K562 (cell line): ENCODE results near the gene UNC5C. TPM values are rescaled to one million over a fixed set of nuclear protein-coding genes. Genes with fewer than 3 reads are reported as not detected.

Experiments
- ATAC-seq: fragments of 200-7000 bp; cut with Tn5 transposase; 3 replicates; pipeline ENCODE4 v1.9.1; 2020; ENCODE audit warnings: moderate library complexity
- BruUV-seq: library from RNA; stranded (reverse); fragments of 400-500 nt; replicated peaks from 2 replicates; lab custom pipeline; 2021; lab: Mats Ljungman, UMichigan
- CTCF ChIA-PET: fragments of 300-600 bp; formaldehyde crosslinking; extraction: SDS; loops from one replicate; lab custom pipeline; 2021; ENCODE audit warnings: low intra/inter-chr PET ratio; lab: Yijun Ruan, JAX
- POLR2A ChIA-PET: fragments of 300-600, 350-650 bp; sonication (Branson Sonifier 250); formaldehyde crosslinking; extraction: SDS; loops from one replicate; lab custom pipeline; 2021; ENCODE audit warnings: antibody characterized with exemption, inconsistent platforms; lab: Yijun Ruan, JAX
- DNase-seq, 4 experiments: peaks; one replicate each; pipeline versions ENCODE4 v3.0.0 to v3.0.0-alpha.2; 2011 to 2018; ENCODE audit warnings: low spot score in 3 of 4, mixed read lengths in 3 of 4; ENCODE audit errors: extremely low read depth in 1 of 4
- FAIRE-seq: peaks from 2 replicates; lab custom pipeline; 2011; peaks lifted over from hg19 to GRCh38; lab: Jason Lieb, UNC
- H2AFZ ChIP-seq: 2 replicates; pipeline ENCODE4 v1.6.0; 2011; ENCODE audit warnings: low read depth, low read length, control low read depth, inconsistent platforms
- H3K27ac ChIP-seq: fragments of 200-600 bp; 3 replicates; pipeline ENCODE4 v1.8.0; 2011; ENCODE audit warnings: low read depth, mild to moderate bottlenecking, control low read depth, inconsistent platforms, low read length, moderate library complexity, mixed read lengths; ENCODE audit errors: extremely low read depth
- H3K27me3 ChIP-seq, 2 experiments: fragments of 300-600 bp in 1 of 2; 2 replicates in 1 of 2; 3 replicates in 1 of 2; pipeline versions ENCODE4 v1.6.0 to v1.8.0; 2011; ENCODE audit warnings: inconsistent platforms in 2 of 2, low read length in 2 of 2, mild to moderate bottlenecking in 1 of 2, mixed read lengths in 1 of 2, moderate library complexity in 1 of 2; ENCODE audit not compliant: control insufficient read depth in 2 of 2, insufficient read depth in 2 of 2
- H3K36me3 ChIP-seq: fragments of 300-600 bp; 3 replicates; pipeline ENCODE4 v1.8.0; 2011; ENCODE audit warnings: mild to moderate bottlenecking, low read length, inconsistent platforms; ENCODE audit not compliant: control insufficient read depth, insufficient read depth
- H3K4me1 ChIP-seq, 2 experiments: fragments of 200-600 bp in 1 of 2; replicated peaks in 1 of 2; 2 replicates in 1 of 2; 3 replicates in 1 of 2; pipeline versions ENCODE4 v1.5.1 to v1.8.0; 2011; ENCODE audit warnings: inconsistent platforms in 2 of 2, low read length in 2 of 2, mild to moderate bottlenecking in 1 of 2, mixed read lengths in 1 of 2, moderate library complexity in 1 of 2; ENCODE audit not compliant: control insufficient read depth in 2 of 2, insufficient read depth in 2 of 2
- H3K4me2 ChIP-seq: 2 replicates; pipeline ENCODE4 v1.6.1; 2011; ENCODE audit warnings: low read length, control low read depth, inconsistent platforms, mixed read lengths; ENCODE audit not compliant: insufficient read depth
- H3K4me3 ChIP-seq: fragments of 200-600 bp; sonication (generic), shearing (Covaris generic); 2 replicates; pipeline ENCODE4 v1.5.1; 2016; ENCODE audit warnings: control low read depth, inconsistent platforms
- H3K79me2 ChIP-seq: fragments of 200-600 bp; 3 replicates; pipeline ENCODE4 v1.8.0; 2011; ENCODE audit warnings: low read length, inconsistent platforms; ENCODE audit not compliant: control insufficient read depth, insufficient read depth
- H3K9ac ChIP-seq, 2 experiments: 2 replicates each; pipeline versions ENCODE4 v1.6.0 to v1.6.1; 2011; ENCODE audit warnings: low read depth in 2 of 2, low read length in 2 of 2, control low read depth in 1 of 2, inconsistent platforms in 1 of 2, mild to moderate bottlenecking in 1 of 2, mixed read lengths in 1 of 2; ENCODE audit not compliant: insufficient read depth in 1 of 2
- H3K9me1 ChIP-seq: one replicate; pipeline ENCODE4 v1.6.0; 2011; ENCODE audit warnings: inconsistent platforms, mild to moderate bottlenecking, low read length, moderate library complexity; ENCODE audit not compliant: control insufficient read depth, insufficient read depth
- H3K9me3 ChIP-seq: replicated peaks from 2 replicates; pipeline ENCODE4 v1.5.1; 2011; ENCODE audit warnings: low read depth, low read length, inconsistent platforms; ENCODE audit not compliant: control insufficient read depth, insufficient read depth
- H4K20me1 ChIP-seq: replicated peaks from 2 replicates; pipeline ENCODE4 v1.6.1; 2011; ENCODE audit warnings: low read length, inconsistent platforms, mixed read lengths; ENCODE audit not compliant: control insufficient read depth, insufficient read depth
- ATF1 ChIP-seq, 2 experiments: fragments of 450-650 bp in 1 of 2; IDR thresholded peaks; 2 replicates each; pipeline ENCODE4 v1.6.1; 2016; ENCODE audit warnings: missing compliant biosample characterization in 1 of 2, missing genetic modification characterization in 1 of 2
- BMI1 ChIP-seq: fragments of 150-350 bp; IDR thresholded peaks from 2 replicates; pipeline ENCODE4 v1.6.1; 2014; ENCODE audit warnings: low read length
- HEY1 ChIP-seq: fragments of 250-450 bp; sonication (Bioruptor Pico); IDR thresholded peaks from 2 replicates; pipeline ENCODE4 v1.5.0; 2020; ENCODE audit warnings: mild to moderate bottlenecking, moderate library complexity, borderline replicate concordance
- HSF4 ChIP-seq: fragments of 250-450 bp; sonication (Bioruptor Pico); IDR thresholded peaks from 2 replicates; pipeline ENCODE4 v2.1.2; 2022; ENCODE audit warnings: mild to moderate bottlenecking, moderate library complexity, borderline replicate concordance
- KDM5B ChIP-seq: fragments of 200-600 bp; sonication (generic); IDR thresholded peaks from 2 replicates; pipeline ENCODE4 v1.6.1; 2012; ENCODE audit warnings: low read depth, mild to moderate bottlenecking, moderate library complexity, low read length, control low read depth, inconsistent platforms; ENCODE audit not compliant: insufficient replicate concordance
- KLF6 ChIP-seq: fragments of 250-450 bp; sonication (Bioruptor Pico); IDR thresholded peaks from 2 replicates; pipeline ENCODE4 v1.4.0; 2020; ENCODE audit warnings: mild to moderate bottlenecking, moderate library complexity, borderline replicate concordance
- MEIS2 ChIP-seq: fragments of 450-650 bp; IDR thresholded peaks from 2 replicates; pipeline ENCODE4 v1.6.1; 2014; ENCODE audit warnings: mild to moderate bottlenecking; ENCODE audit not compliant: partially characterized antibody
- NFIC ChIP-seq: fragments of 450-650 bp; IDR thresholded peaks from 2 replicates; pipeline ENCODE4 v1.6.1; 2017; ENCODE audit warnings: mild to moderate bottlenecking, inconsistent platforms
- PCBP1 ChIP-seq: fragments of 200-400 bp; formaldehyde crosslinking; IDR thresholded peaks from 2 replicates; pipeline ENCODE4 v1.6.1; 2018; ENCODE audit warnings: mild to moderate bottlenecking, low read depth, low read length; ENCODE audit not compliant: poor library complexity, severe bottlenecking
- PHB ChIP-seq: fragments of 250-450 bp; sonication (Bioruptor Pico); IDR thresholded peaks from 2 replicates; pipeline ENCODE4 v1.5.0; 2021
- PML ChIP-seq: IDR thresholded peaks from 2 replicates; pipeline ENCODE4 v1.6.1; 2012; ENCODE audit warnings: low read length, inconsistent platforms
- RBM14 ChIP-seq: fragments of 200-400 bp; formaldehyde crosslinking; IDR thresholded peaks from 2 replicates; pipeline ENCODE4 v1.6.1; 2018; ENCODE audit warnings: low read depth, mild to moderate bottlenecking, low read length, moderate library complexity, borderline replicate concordance; ENCODE audit not compliant: insufficient read depth
- RCOR1 ChIP-seq, 2 experiments: IDR thresholded peaks; 2 replicates each; pipeline ENCODE4 v1.6.1; 2012; ENCODE audit warnings: low read depth in 2 of 2, low read length in 2 of 2, borderline replicate concordance in 1 of 2, improper control_type of control experiment in 1 of 2
- ZEB2 ChIP-seq: fragments of 450-650 bp; IDR thresholded peaks from 2 replicates; pipeline ENCODE4 v1.6.1; 2016
- ZNF764 ChIP-seq: fragments of 250-450 bp; sonication (Bioruptor Pico); IDR thresholded peaks from 2 replicates; pipeline ENCODE4 v1.4.0; 2020; ENCODE audit warnings: low read depth, mild to moderate bottlenecking, moderate library complexity
- WGBS: fragments of 100-300 bp; shearing (Covaris generic); methylation state at CpG from one replicate; pipeline ENCODE4 v1.1.6; 2016; ENCODE audit warnings: low coverage, mixed read lengths; ENCODE audit not compliant: insufficient coverage; ENCODE audit errors: missing lambda C conversion rate; 5-methylcytosine and 5-hydroxymethylcytosine counted together
- in situ Hi-C: fragments of 300-500 bp; cut with MboI; formaldehyde crosslinking; loops from 4 replicates; pipeline ENCODE4 v1.15.0; 2018; ENCODE audit warnings: inconsistent platforms, mixed read lengths
- intact Hi-C: fragments of 100-400 bp; cut with micrococcal nuclease; formaldehyde crosslinking; loops from 2 replicates; pipeline ENCODE4 v1.14.2; 2022
- polyA plus RNA-seq, 8 experiments: library from polyadenylated mRNA; depleted of rRNA in 4 of 8; stranded (reverse) in 5 of 8; unstranded in 3 of 8; fragments of >200 nt; fragmentation: Nextera tagmentation in 2 of 8; fragmentation: Illumina TruSeq in 1 of 8; extraction: Ambion mirVana in 2 of 8; extraction: Trizol in 1 of 8; gene quantifications; 2 replicates each; pipeline versions ENCODE4 v1.2.1 to v1.2.3, GENCODE V29; 2011 to 2014; ENCODE audit warnings: inconsistent platforms in 1 of 8, missing spikeins in 1 of 8
- total RNA-seq, 7 experiments: library from RNA; depleted of rRNA in 6 of 7; stranded (reverse); fragments of >200 nt in 6 of 7; fragmentation: Illumina TruSeq in 2 of 7; extraction: Trizol in 2 of 7; gene quantifications; 2 replicates each; pipeline versions ENCODE4 v1.2.1 to v1.2.3, GENCODE V29; 2011 to 2021; ENCODE audit warnings: low replicate concordance in 1 of 7

Gene UNC5C
- total and polyA plus RNA-seq, 9 of the 15 experiments (the other 6 are each of a cell fraction or from before 2014, with no cell fraction given), result under 0.01 to 0.10 (median 0.03) TPM; not detected in 1

DNA sequence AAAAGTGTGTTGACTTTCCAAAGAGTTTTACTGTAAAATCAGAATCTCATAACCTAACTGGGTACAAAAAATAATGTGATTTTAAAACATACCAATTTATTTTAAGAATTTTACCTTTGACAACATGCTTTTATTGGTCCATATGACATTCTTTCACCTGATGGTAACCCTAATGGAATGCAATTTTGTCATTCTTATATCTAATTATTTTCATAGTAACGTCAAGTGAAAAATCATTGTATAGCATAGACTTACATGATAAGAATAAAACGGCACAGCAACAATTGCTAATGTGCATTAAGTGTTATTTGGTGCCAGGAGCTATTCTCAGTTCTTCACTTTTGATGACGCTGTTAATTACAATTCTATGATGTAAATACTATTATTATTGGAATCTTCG lies 13.6 kb downstream of the UNC5C start:
- no peak for FAIRE-seq

DNA sequence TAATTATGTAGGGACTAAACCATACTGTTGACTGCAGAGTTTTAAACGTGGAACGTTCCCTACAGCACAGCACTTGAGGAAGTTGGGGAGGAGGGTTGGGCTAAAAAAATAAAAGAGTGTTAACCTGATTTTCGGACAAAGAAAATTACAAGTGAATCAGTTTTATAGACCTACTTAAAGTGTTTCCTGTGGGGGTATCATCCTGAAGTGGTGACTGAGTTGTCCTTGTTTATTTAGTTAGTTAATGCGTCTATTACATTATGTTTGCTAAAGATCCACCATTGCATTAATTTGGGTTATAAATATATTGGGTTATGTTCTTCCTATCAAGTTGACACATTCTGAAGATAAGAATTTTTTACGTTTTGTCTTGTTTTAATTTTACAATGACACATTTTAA lies 14.7 kb downstream of the UNC5C start:
- H3K27ac ChIP-seq, result no peak overlapping the region
- no TSS peak for BruUV-seq
- FAIRE-seq (no peak), ATAC-seq (no peak), DNase-seq (no peak)
- in situ Hi-C loops, result no loop called here
- H3K9ac ChIP-seq, result no peak overlapping the region
- no peaks in the 10 kb centered on the region for H3K9me1 ChIP-seq
- H2AFZ ChIP-seq, result no peak overlapping the region
- no peaks in the 10 kb centered on the region for H3K4me1 ChIP-seq
- no peak overlapping the region for H3K4me2 ChIP-seq
- intact Hi-C loops, result no loop called here
- POLR2A ChIA-PET, result no interaction called here
- no peaks in the 10 kb centered on the region for H3K79me2 ChIP-seq
- 0% methylated on average over 5 of the region's 5 CpGs for WGBS
- no peak overlapping the region for H3K4me3 ChIP-seq
- H3K36me3 ChIP-seq, result no peaks in the 10 kb centered on the region
- no peaks in the 10 kb centered on the region for H4K20me1 ChIP-seq
- no peaks in the 10 kb centered on the region for H3K27me3 ChIP-seq
- CTCF ChIA-PET, result no interaction called here
- no peaks in the 10 kb centered on the region for H3K9me3 ChIP-seq
- TF ChIP-seq NFIC (no peak), BMI1 (no peak), KLF6 (no peak), PHB (CRISPR knock-in tag) (no peak), ZNF764 (CRISPR knock-in tag) (no peak), ATF1 (CRISPR knock-in tag; IDR thresholded peaks at IDR 0.05) (no peak), ATF1 (tag; IDR thresholded peaks at IDR 0.05) (no peak), RBM14 (no peak), KDM5B (no peak), MEIS2 (no peak), HEY1 (CRISPR knock-in tag) (no peak), RCOR1 (IDR thresholded peaks at IDR 0.05; ENCODE audit: borderline replicate concordance in 1 of 2, low read depth in 2 of 2, low read length in 2 of 2) (no peak), PML (no peak), ZEB2 (no peak), PCBP1 (no peak)

More for the DNA sequence above, 13.6 kb downstream of the UNC5C start:
- TF ChIP-seq HSF4 (CRISPR knock-in tag), result no peak
- Histone ChIP-seq H2AFZ (no peak overlapping the region), H4K20me1 (no peaks in the 10 kb centered on the region), H3K4me2 (no peak overlapping the region), H3K27ac (no peak overlapping the region), H3K4me3 (no peak overlapping the region), H3K36me3 (no peaks in the 10 kb centered on the region), H3K4me1 (no peaks in the 10 kb centered on the region), H3K9me1 (no peaks in the 10 kb centered on the region), H3K9me3 (no peaks in the 10 kb centered on the region), H3K27me3 (no peaks in the 10 kb centered on the region), H3K79me2 (no peaks in the 10 kb centered on the region), H3K9ac (no peak overlapping the region)
- ChIA-PET CTCF (no interaction called here), POLR2A (no interaction called here)
- ATAC-seq (no peak), DNase-seq (no peak)
- in situ Hi-C loops (no loop called here), intact Hi-C loops (no loop called here)
- WGBS, result 0% methylated on average over 4 of the region's 4 CpGs
- BruUV-seq, result no TSS peak
